ENCODE measurements around the gene FHL1.

Gene FHL1

GRCh38 chrX:136190038-136190713, 42.8 kb downstream of the FHL1 start:
- no peak for DNase-seq

DNA sequence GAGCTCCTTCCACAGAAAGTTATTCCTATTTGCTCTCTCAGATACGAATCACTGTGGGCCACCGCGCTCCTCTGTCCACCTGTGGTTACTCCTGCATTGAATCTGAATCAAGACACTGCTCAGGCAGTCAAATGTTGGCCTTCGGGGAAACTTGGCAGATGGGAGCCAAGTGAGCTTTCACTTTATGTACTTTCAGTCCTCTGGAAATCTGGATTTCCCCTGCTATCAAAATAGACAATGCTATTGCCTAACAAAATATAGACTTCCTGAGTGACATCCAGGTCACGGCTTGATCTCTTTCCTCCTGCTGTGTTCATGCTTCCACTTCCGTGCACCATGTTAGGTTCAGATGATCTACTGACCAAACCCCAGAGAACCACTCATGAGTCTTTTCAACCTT, 43.8 kb downstream of the FHL1 start:
- no peak for DNase-seq

GRCh38 chrX:136192135-136192534, 44.8 kb downstream of the FHL1 start:
- no peak for DNase-seq

DNA sequence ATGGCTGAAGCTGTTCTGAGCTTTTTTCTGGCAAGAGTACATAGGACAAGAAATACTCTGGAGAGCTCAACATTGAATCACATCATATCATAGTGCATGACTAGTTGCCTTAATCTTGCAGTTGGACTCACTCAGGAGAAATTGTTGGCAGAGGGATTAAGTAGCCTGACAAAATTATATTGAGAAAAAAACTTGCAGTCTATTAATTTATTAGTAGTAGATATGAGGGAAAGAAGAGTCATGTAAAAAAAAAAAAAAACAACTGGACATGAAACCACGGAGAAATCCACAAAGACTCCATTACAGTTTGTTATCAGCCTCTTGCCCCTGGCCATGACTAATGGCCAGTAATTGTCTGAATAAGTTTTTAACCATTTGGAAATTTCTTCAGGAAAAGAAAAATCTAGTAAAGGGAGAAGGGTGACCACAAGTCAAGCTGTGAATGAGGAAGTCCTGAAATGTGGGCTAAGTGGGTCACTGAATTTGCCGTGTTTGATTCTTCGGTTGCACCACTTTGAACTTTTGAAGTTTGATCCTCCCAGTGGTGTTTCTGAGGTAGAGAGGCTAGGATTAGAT, 45.6 kb downstream of the FHL1 start:
- DNase-seq, result no peak

DNA sequence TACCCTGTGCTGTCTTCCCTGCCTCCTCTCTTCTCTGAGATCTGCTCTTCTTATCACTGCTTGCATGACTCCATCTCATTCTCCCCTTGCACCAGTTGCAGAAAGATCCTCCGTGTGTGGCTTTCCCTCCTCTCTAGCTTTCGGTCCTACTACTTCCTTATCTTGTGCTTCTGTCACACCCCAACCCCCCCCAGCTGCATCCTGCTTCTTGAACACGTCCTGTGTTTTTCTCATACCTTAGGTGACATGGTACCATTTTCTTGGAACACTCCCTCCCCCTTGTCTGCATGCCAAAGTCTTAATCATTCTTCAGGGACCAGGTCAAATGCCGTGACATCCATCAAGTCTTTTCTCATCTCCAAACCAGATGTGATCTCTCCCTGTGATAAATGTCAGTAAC, 46.4 kb downstream of the FHL1 start:
- no peak for DNase-seq

DNA sequence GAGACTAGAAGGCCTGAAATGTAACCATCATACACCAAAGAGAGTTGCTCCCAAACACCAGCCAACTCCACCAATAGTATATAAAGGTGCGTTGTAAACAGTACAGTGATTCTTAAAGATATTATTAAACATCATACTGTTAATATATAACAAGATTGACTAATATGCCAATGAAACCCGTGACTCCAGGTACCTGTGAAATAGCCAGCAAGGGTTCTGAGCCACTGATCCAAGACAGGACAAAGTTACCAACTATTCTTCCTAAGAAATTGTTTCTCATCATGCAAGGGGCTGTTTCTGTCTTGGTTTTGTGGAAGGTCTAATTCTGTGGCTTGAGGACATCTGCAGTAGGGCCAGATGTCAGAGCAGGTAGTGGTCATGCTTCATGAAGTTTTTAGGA, 47.2 kb downstream of the FHL1 start:
- no peak for DNase-seq

- no peak for DNase-seq
Measured at GRCh38 chrX:136195247-136195646, 47.9 kb downstream of the FHL1 start.

DNA sequence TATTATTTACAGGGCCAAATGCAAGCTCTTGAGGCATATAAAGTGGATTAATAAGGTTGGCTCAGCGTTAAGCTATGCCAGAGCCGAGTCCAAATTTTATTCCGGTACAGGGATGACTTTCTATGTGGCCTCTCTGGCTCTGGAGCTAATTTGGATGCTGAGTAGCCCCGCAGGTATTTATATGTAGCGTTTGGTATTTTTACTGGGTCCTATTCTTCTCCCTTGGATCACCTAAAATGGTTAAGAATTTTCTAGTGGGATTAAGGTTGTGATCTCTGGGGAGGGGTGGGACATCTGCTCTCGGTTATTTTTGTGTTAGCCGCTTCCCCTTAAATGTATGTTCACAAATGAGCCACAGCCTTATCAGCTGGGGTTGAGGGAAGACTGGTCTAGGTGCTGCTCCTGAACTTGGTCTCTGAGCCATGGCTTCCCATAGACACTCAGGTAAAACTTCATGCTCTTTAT, 49.4 kb downstream of the FHL1 start:
- DNase-seq, result no peak

- no peak for DNase-seq
Measured at GRCh38 chrX:136198010-136198409, 50.7 kb downstream of the FHL1 start.

- no peak for DNase-seq
Measured at GRCh38 chrX:136198678-136199243, 51.4 kb downstream of the FHL1 start.

DNA sequence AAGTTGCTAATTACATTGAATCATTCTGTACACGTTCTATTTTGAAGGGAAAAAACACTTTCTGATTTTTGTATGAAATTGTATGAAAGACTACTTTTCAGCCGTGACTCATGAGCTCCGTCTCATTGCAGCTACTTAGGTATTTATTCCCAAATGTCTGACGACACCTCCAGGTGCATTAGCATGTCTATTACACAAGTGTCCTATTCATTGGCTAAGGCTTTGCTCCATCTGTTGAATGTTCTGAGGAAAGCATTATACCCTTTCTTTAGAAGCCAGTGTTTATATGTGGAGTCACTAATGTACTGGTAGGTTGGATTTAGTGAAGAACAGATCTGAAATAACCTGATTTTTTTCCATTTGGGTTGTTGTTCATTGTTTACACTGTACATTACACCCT, 52.0 kb downstream of the FHL1 start:
- DNase-seq, result no peak

- DNase-seq, result no peak
Measured at GRCh38 chrX:136200466-136200865, 53.1 kb downstream of the FHL1 start.

- no peak for DNase-seq
Measured at GRCh38 chrX:136201601-136202000, 54.3 kb downstream of the FHL1 start.

GRCh38 chrX:136202889-136203288, 55.6 kb downstream of the FHL1 start:
- DNase-seq, result no peak

DNA sequence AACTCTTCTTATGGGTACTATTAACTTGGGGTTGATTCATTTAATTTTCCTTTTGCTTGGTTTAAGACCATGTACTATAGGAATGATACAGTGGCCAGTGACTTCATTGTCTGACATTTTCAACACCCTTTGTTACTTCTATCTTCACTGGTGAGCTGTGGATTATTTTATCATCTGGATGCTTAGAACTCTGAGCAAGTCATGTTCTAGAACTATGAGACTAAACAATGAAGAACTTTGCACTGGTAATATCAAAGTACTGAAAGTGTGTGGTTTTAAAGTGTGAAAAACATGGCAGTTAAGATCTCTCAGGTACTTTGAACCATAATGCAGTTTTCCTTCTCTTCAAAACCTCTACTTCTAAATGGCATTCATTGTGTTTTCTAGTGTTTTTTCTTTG, 56.1 kb downstream of the FHL1 start:
- DNase-seq, result no peak

GRCh38 chrX:136203951-136204350, 56.6 kb downstream of the FHL1 start:
- no peak for DNase-seq

GRCh38 chrX:136204571-136204970, 57.2 kb downstream of the FHL1 start:
- DNase-seq, result no peak

GRCh38 chrX:136205882-136206380, 58.6 kb downstream of the FHL1 start:
- no peak for DNase-seq

GRCh38 chrX:136206916-136207315, 59.6 kb downstream of the FHL1 start:
- no peak for DNase-seq

DNA sequence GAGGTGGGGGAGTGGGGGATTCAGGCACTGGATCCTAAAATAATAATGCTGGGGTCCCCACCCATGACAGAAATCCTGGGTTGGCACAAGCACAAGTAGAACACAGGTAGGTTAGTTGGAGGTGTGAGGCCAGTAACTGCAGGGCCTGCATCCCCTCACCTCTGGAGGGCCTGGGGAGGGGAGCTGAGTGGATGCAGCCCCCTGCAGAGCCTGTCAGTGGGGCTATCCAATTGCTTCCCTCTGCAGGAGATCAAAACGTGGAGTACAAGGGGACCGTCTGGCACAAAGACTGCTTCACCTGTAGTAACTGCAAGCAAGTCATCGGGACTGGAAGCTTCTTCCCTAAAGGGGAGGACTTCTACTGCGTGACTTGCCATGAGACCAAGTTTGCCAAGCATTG, 60.2 kb downstream of the FHL1 start:
- DNase-seq, result no peak

- no peak for DNase-seq
Measured at GRCh38 chrX:136209016-136209738, 61.8 kb downstream of the FHL1 start.

DNA sequence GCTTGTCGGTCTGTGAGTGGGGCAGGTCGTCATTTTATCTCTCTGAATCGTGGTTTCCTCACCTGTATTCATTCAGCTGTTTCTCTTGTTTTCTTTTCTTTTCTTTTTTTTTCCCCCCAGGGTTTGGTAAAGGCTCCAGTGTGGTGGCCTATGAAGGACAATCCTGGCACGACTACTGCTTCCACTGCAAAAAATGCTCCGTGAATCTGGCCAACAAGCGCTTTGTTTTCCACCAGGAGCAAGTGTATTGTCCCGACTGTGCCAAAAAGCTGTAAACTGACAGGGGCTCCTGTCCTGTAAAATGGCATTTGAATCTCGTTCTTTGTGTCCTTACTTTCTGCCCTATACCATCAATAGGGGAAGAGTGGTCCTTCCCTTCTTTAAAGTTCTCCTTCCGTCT, 62.4 kb downstream of the FHL1 start:
- DNase-seq, result no peak

DNA sequence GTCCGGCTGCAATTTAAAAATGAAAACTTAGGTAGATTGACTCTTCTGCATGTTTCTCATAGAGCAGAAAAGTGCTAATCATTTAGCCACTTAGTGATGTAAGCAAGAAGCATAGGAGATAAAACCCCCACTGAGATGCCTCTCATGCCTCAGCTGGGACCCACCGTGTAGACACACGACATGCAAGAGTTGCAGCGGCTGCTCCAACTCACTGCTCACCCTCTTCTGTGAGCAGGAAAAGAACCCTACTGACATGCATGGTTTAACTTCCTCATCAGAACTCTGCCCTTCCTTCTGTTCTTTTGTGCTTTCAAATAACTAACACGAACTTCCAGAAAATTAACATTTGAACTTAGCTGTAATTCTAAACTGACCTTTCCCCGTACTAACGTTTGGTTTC, 62.9 kb downstream of the FHL1 start:
- DNase-seq, result no peak

DNA sequence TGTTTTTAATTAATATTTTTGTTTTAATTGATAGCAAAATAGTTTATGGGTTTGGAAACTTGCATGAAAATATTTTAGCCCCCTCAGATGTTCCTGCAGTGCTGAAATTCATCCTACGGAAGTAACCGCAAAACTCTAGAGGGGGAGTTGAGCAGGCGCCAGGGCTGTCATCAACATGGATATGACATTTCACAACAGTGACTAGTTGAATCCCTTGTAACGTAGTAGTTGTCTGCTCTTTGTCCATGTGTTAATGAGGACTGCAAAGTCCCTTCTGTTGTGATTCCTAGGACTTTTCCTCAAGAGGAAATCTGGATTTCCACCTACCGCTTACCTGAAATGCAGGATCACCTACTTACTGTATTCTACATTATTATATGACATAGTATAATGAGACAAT, 63.5 kb downstream of the FHL1 start:
- no peak for DNase-seq
